Measurements from ENCODE around the gene CUX1. TPM values are rescaled to one million over a fixed set of nuclear protein-coding genes. Genes with fewer than 3 reads are reported as not detected.

The CUX1 gene
- total and polyA plus RNA-seq, 2 of the 13 experiments (the other 11 are each of a cell fraction or from before 2014, with no cell fraction given) = 13.7 to 14.9 TPM

GRCh38 chr7:102191556-102192379 is 374.3 kb downstream of the CUX1 start (continued):
- no peak for TF ChIP-seq ZNF670 (CRISPR knock-in tag; IDR thresholded peaks at IDR 0.05; ENCODE audit: borderline replicate concordance)
- no peak for TF ChIP-seq ZFP62 (CRISPR knock-in tag; IDR thresholded peaks at IDR 0.05)
- no peak for TF ChIP-seq ZBTB2 (CRISPR knock-in tag; IDR thresholded peaks at IDR 0.05; ENCODE audit: low read depth)
- TF ChIP-seq FUBP1 (CRISPR knock-in tag; IDR thresholded peaks at IDR 0.05; ENCODE audit: borderline replicate concordance) = no peak
- TF ChIP-seq ZNF230 (CRISPR knock-in tag; IDR thresholded peaks at IDR 0.05) = no peak
- no peak for TF ChIP-seq CEBPB (IDR thresholded peaks at IDR 0.05; ENCODE audit: borderline replicate concordance, low read depth, low read length)
- no peak for TF ChIP-seq TSC22D2 (CRISPR knock-in tag; IDR thresholded peaks at IDR 0.05; ENCODE audit: borderline replicate concordance)
- TF ChIP-seq ZNF749 (CRISPR knock-in tag; IDR thresholded peaks at IDR 0.05; ENCODE audit: borderline replicate concordance) = no peak

- Histone ChIP-seq H4K20me1 (ENCODE audit: insufficient read depth, low read length) (no peaks in the 10 kb centered on the region), H3K27ac (ENCODE audit: extremely low read length, insufficient read depth, low read length) (no peak overlapping the region), H3K4me1 (ENCODE audit: insufficient read depth, low read length) (no peaks in the 10 kb centered on the region), H3K79me2 (ENCODE audit: insufficient read depth, low read length) (no peaks in the 10 kb centered on the region), H2AFZ (ENCODE audit: low read length) (no peak overlapping the region), H3K36me3 (replicated peaks in 1 of 2; ENCODE audit: control insufficient read depth in 1 of 2, insufficient read depth in 2 of 2, low read length in 2 of 2) (peaks cover 16 to 68% of the 10 kb centered on the region in 2 experiments; a peak in 3 of 5 replicates), H3K9me3 (ENCODE audit: low read length) (no peaks in the 10 kb centered on the region), H3K9ac (ENCODE audit: insufficient read depth, low read depth, low read length) (no peak overlapping the region), H3K4me2 (ENCODE audit: low read depth, low read length) (no peak overlapping the region), H3K4me3 (replicated peaks in 1 of 3; ENCODE audit: insufficient read depth in 1 of 3, low read depth in 2 of 3, low read length in 3 of 3) (no peak overlapping the region), H3K27me3 (ENCODE audit: control insufficient read depth in 1 of 2, insufficient read depth in 2 of 2, low read length in 2 of 2) (no peaks in the 10 kb centered on the region)
- intact Hi-C loops (cut with micrococcal nuclease; ENCODE audit: unreplicated experiment) = no loop called here
- ChIA-PET CTCF (ENCODE audit: low intra/inter-chr PET ratio, low total read pairs) (no interaction called here), POLR2A (no interaction called here)
- no peak for FAIRE-seq
- TF ChIP-seq ZBTB34 (CRISPR knock-in tag; IDR thresholded peaks at IDR 0.05) (no peak), RBM22 (optimal IDR thresholded peaks at IDR 0.05; ENCODE audit: low read length) (peak; percentile 22), MYPOP (CRISPR knock-in tag; IDR thresholded peaks at IDR 0.05) (no peak)
- no TSS peak for BruUV-seq (replicated peaks)
- 100% methylated on average over 3 of the region's 3 CpGs for whole genome bisulfite sequencing (ENCODE audit: low lambda C conversion rate)
- no peak for ATAC-seq
- no peak for DNase-seq (ENCODE audit: low spot score)
- in situ Hi-C loops (cut with HindIII; ENCODE audit: extremely low pct_ligation_motif_present, low pct_unique_long_range_greater_than_20kb) = no loop called here
Observed at GRCh38 chr7:102192790-102193189, 375.4 kb downstream of the CUX1 start.
